HG02884 (cell line): Measurements from ENCODE around the gene POU3F1.

Experiments used
- ATAC-seq: cut with Tn5 transposase; IDR thresholded peaks from one replicate; pipeline ENCODE4 v1.9.1; 2021; ENCODE audit warnings: mild to moderate bottlenecking, moderate library complexity; ENCODE audit not compliant: unreplicated experiment

Gene POU3F1

GRCh38 chr1:38006008-38006828 is 40.4 kb downstream of the POU3F1 start:
- ATAC-seq: no peak

- ATAC-seq: no peak
These were observed 41.2 kb downstream of the POU3F1 start, which contains the start of gene FHL3 for GRCh38 chr1:38005195-38006007. Gene FHL3, minus strand, starts transcription at chr1:38005514. Its CDS starts 6,102 bp downstream, at chr1:37999412.

GRCh38 chr1:38004284-38005108 is 42.1 kb downstream of the POU3F1 start:
- no peak for ATAC-seq

GRCh38 chr1:38003261-38004250 is 43.0 kb downstream of the POU3F1 start:
- ATAC-seq: no peak

- ATAC-seq: no peak
These were observed 45.8 kb downstream of the POU3F1 start for GRCh38 chr1:38000529-38001455.

GRCh38 chr1:38000233-38000528 is 46.4 kb downstream of the POU3F1 start:
- ATAC-seq: no peak

- ATAC-seq: no peak
These were observed 47.0 kb downstream of the POU3F1 start for GRCh38 chr1:37999430-38000232.

- no peak for ATAC-seq
These were observed 47.6 kb downstream of the POU3F1 start for GRCh38 chr1:37998913-37999429.

- ATAC-seq: no peak
These were observed 48.3 kb downstream of the POU3F1 start for GRCh38 chr1:37998089-37998808.

GRCh38 chr1:37997256-37998088 is 49.1 kb downstream of the POU3F1 start:
- no peak for ATAC-seq

GRCh38 chr1:37995751-37996345 is 50.7 kb downstream of the POU3F1 start:
- ATAC-seq: no peak

GRCh38 chr1:37994886-37995566 is 51.6 kb downstream of the POU3F1 start:
- no peak for ATAC-seq
